Smooth muscle cell (in vitro differentiated cells): ENCODE data around the gene SETBP1. TPM values are rescaled to one million over a fixed set of nuclear protein-coding genes. Genes with fewer than 3 reads are reported as not detected.

ENCODE experiments used
- DNase-seq: peaks from one replicate; lab custom pipeline; 2025; ENCODE audit not compliant: unreplicated experiment; lab: John Stamatoyannopoulos, UW
- H2AFZ ChIP-seq: fragments of 200-600 bp; sonication (generic); 2 replicates; pipeline ENCODE4 v1.6.0; 2016; ENCODE audit warnings: antibody characterized with exemption, low read depth, mild to moderate bottlenecking
- H3F3A ChIP-seq: fragments of 200-600 bp; sonication (generic); 2 replicates; pipeline ENCODE4 v1.6.0; 2017; ENCODE audit warnings: antibody characterized with exemption, low read depth
- H3K27ac ChIP-seq: fragments of 200-600 bp; sonication (generic); 2 replicates; pipeline ENCODE4 v1.5.1; 2016; ENCODE audit warnings: low read depth, mild to moderate bottlenecking
- H3K27me3 ChIP-seq: fragments of 200-600 bp; sonication (generic); 2 replicates; pipeline ENCODE4 v1.6.1; 2016; ENCODE audit warnings: low read depth, mild to moderate bottlenecking
- H3K36me3 ChIP-seq: fragments of 200-600 bp; sonication (generic); 2 replicates; pipeline ENCODE4 v1.5.1; 2016; ENCODE audit warnings: low read depth
- H3K4me1 ChIP-seq: fragments of 200-600 bp; sonication (generic); 2 replicates; pipeline ENCODE4 v1.5.1; 2016; ENCODE audit warnings: low read depth
- H3K4me2 ChIP-seq: fragments of 200-600 bp; sonication (generic); 2 replicates; pipeline ENCODE4 v1.6.0; 2016; ENCODE audit warnings: mild to moderate bottlenecking
- H3K4me3 ChIP-seq: fragments of 200-600 bp; sonication (generic); 2 replicates; pipeline ENCODE4 v1.5.1; 2016; ENCODE audit warnings: mild to moderate bottlenecking
- H3K79me2 ChIP-seq: fragments of 200-600 bp; sonication (generic); 2 replicates; pipeline ENCODE4 v1.6.0; 2016; ENCODE audit warnings: low read depth, mild to moderate bottlenecking
- H3K9ac ChIP-seq: fragments of 200-600 bp; sonication (generic); 2 replicates; pipeline ENCODE4 v1.6.0; 2016; ENCODE audit warnings: low read depth
- H3K9me3 ChIP-seq: fragments of 200-600 bp; sonication (generic); replicated peaks from 2 replicates; pipeline ENCODE4 v1.5.1; 2016; ENCODE audit warnings: low read depth
- H4K20me1 ChIP-seq: fragments of 200-600 bp; sonication (generic); 2 replicates; pipeline ENCODE4 v1.6.0; 2016; ENCODE audit warnings: low read depth
- WGBS: methylation state at CpG from one replicate; pipeline ENCODE4 v1.1.7; 2016; ENCODE audit warnings: low lambda C conversion rate; 5-methylcytosine and 5-hydroxymethylcytosine counted together
- polyA plus RNA-seq: library from polyadenylated mRNA; unstranded; fragments of >200 nt; fragmentation: Nextera tagmentation; extraction: Ambion mirVana; gene quantifications from 2 replicates; pipeline ENCODE4 v1.2.1, GENCODE V29; 2016
- total RNA-seq: library from RNA; depleted of rRNA; stranded (reverse); fragments of >200 nt; gene quantifications from 2 replicates; pipeline ENCODE4 v1.2.3, GENCODE V29; 2014
- TF ChIP-seq, protein P1 (sequence below): fragments of 200-600 bp; sonication (generic); IDR thresholded peaks from 2 replicates; pipeline ENCODE4 v1.5.1; 2017; ENCODE audit warnings: borderline replicate concordance, mild to moderate bottlenecking, antibody characterized with exemption; ENCODE audit not compliant: insufficient read depth, poor library complexity, severe bottlenecking

SETBP1 gene
- total and polyA plus RNA-seq, 2 experiments from 2014 or later: 6.1 to 17.7 TPM

GRCh38 chr18:44903327-44903726, 222.6 kb downstream of the SETBP1 start:
- no peak overlapping the region for H3K4me2 ChIP-seq
- H3F3A ChIP-seq: no peaks in the 10 kb centered on the region
- no peaks in the 10 kb centered on the region for H3K9me3 ChIP-seq
- TF ChIP-seq, protein P1, sequence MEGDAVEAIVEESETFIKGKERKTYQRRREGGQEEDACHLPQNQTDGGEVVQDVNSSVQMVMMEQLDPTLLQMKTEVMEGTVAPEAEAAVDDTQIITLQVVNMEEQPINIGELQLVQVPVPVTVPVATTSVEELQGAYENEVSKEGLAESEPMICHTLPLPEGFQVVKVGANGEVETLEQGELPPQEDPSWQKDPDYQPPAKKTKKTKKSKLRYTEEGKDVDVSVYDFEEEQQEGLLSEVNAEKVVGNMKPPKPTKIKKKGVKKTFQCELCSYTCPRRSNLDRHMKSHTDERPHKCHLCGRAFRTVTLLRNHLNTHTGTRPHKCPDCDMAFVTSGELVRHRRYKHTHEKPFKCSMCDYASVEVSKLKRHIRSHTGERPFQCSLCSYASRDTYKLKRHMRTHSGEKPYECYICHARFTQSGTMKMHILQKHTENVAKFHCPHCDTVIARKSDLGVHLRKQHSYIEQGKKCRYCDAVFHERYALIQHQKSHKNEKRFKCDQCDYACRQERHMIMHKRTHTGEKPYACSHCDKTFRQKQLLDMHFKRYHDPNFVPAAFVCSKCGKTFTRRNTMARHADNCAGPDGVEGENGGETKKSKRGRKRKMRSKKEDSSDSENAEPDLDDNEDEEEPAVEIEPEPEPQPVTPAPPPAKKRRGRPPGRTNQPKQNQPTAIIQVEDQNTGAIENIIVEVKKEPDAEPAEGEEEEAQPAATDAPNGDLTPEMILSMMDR: no peak
- H2AFZ ChIP-seq: no peak overlapping the region
- no peak overlapping the region for H3K27ac ChIP-seq
- H3K9ac ChIP-seq: no peak overlapping the region
- H4K20me1 ChIP-seq: peaks cover 8% of the 10 kb centered on the region
- no peaks in the 10 kb centered on the region for H3K4me1 ChIP-seq
- peaks cover 26% of the 10 kb centered on the region for H3K79me2 ChIP-seq
- no peaks in the 10 kb centered on the region for H3K36me3 ChIP-seq
- 100% methylated on average over 2 of the region's 2 CpGs for WGBS
- no peaks in the 10 kb centered on the region for H3K27me3 ChIP-seq
- no peak for DNase-seq
- H3K4me3 ChIP-seq: no peak overlapping the region

- Histone ChIP-seq H3K36me3 (no peaks in the 10 kb centered on the region), H3K9ac (no peak overlapping the region), H3K27ac (no peak overlapping the region), H3K9me3 (no peaks in the 10 kb centered on the region), H3K27me3 (no peaks in the 10 kb centered on the region), H2AFZ (no peak overlapping the region), H3K4me2 (no peak overlapping the region), H4K20me1 (peaks cover 11% of the 10 kb centered on the region), H3K79me2 (peaks cover 21% of the 10 kb centered on the region), H3K4me3 (no peak overlapping the region), H3F3A (no peaks in the 10 kb centered on the region), H3K4me1 (no peaks in the 10 kb centered on the region)
- no peak for DNase-seq
- TF ChIP-seq, protein P1: no peak
- WGBS: 100% methylated on average over 2 of the region's 2 CpGs
Measured at GRCh38 chr18:44904768-44905167, 224.1 kb downstream of the SETBP1 start.

DNA sequence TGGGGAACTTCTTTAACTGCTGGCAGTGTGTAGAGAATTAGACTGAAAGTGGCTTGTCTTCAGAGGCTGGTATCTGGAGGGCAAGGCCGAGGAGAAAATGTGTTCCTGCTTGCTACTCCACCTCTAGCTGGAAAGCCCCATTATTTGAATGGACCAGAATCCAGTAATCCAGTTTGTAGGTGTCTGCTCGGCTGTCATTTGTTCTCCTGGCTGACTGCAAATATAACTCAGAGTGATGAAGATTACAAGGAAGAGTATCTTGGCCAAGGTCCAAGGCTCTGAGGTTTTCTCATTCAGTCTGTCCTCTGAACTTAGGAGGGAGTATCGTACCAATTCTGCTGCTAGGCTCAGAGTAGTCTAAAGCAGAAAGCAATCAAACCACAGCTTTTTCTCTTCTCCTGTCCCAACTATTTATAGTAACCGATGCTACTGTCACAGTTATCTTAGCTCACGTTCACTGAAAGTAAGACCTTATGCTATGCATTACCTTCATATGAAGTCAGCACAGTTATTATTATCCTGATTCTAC, 228.6 kb downstream of the SETBP1 start:
- TF ChIP-seq, protein P1: no peak
- Histone ChIP-seq H3K9me3 (no peaks in the 10 kb centered on the region), H3K27ac (no peak overlapping the region), H3K9ac (no peak overlapping the region), H2AFZ (no peak overlapping the region), H3F3A (no peaks in the 10 kb centered on the region), H3K4me2 (no peak overlapping the region), H3K36me3 (no peaks in the 10 kb centered on the region), H3K79me2 (peaks cover 21% of the 10 kb centered on the region), H3K27me3 (no peaks in the 10 kb centered on the region), H3K4me3 (no peak overlapping the region), H3K4me1 (no peaks in the 10 kb centered on the region), H4K20me1 (peaks cover 12% of the 10 kb centered on the region)
- DNase-seq: no peak
- 50% methylated on average over 5 of the region's 5 CpGs for WGBS

DNA sequence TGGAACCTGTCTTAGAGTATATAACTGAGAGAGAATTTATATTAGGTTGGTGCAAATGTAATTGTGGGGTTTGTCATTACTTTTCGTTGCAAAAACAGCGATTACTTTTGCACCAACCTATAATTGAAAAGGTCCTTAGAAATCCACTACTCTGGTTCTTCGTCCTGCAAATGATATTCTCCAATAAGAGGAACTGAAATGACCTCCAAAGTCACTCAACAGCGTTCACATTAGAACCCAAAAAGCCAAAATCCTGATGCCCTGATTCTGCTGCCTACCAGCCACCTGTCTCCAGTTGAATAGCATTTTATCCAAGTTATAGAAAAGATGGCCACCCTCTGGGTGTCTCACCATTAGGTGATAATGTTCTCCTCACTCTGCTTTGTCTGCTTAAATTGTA, 230.6 kb downstream of the SETBP1 start:
- Histone ChIP-seq H3K9ac (no peak overlapping the region), H3K4me1 (no peaks in the 10 kb centered on the region), H3K27ac (no peak overlapping the region), H3K27me3 (no peaks in the 10 kb centered on the region), H3K4me3 (no peak overlapping the region), H3F3A (peaks cover 6% of the 10 kb centered on the region), H4K20me1 (peaks cover 22% of the 10 kb centered on the region), H3K9me3 (no peaks in the 10 kb centered on the region), H2AFZ (no peak overlapping the region), H3K4me2 (no peak overlapping the region), H3K79me2 (peaks cover 19% of the 10 kb centered on the region), H3K36me3 (no peaks in the 10 kb centered on the region)
- WGBS: 97% methylated on average over 4 of the region's 4 CpGs
- no peak for DNase-seq
- TF ChIP-seq, protein P1: no peak
